IPS-18a (cell line): ENCODE results near the gene PSAPL1.

ENCODE experiments used
- H3K27ac ChIP-seq: one replicate; pipeline ENCODE4 v1.5.1; 2013; ENCODE audit warnings: low read length
- H3K27me3 ChIP-seq: one replicate; pipeline ENCODE4 v1.6.1; 2013; ENCODE audit warnings: mild to moderate bottlenecking, low read length; ENCODE audit not compliant: control insufficient read depth, insufficient read depth
- H3K36me3 ChIP-seq: one replicate; pipeline ENCODE4 v1.6.1; 2013; ENCODE audit warnings: low read depth, low read length; ENCODE audit not compliant: control insufficient read depth
- H3K4me1 ChIP-seq: one replicate; pipeline ENCODE4 v1.6.1; 2013; ENCODE audit warnings: low read depth, low read length; ENCODE audit not compliant: control insufficient read depth
- H3K4me3 ChIP-seq: one replicate; pipeline ENCODE4 v1.5.1; 2013; ENCODE audit warnings: low read length
- H3K9ac ChIP-seq: one replicate; pipeline ENCODE4 v1.6.1; 2013; ENCODE audit warnings: mild to moderate bottlenecking, low read length, moderate library complexity
- H3K9me3 ChIP-seq: one replicate; pipeline ENCODE4 v1.6.1; 2013; ENCODE audit warnings: low read depth, low read length; ENCODE audit not compliant: control insufficient read depth

The PSAPL1 gene, protein sequence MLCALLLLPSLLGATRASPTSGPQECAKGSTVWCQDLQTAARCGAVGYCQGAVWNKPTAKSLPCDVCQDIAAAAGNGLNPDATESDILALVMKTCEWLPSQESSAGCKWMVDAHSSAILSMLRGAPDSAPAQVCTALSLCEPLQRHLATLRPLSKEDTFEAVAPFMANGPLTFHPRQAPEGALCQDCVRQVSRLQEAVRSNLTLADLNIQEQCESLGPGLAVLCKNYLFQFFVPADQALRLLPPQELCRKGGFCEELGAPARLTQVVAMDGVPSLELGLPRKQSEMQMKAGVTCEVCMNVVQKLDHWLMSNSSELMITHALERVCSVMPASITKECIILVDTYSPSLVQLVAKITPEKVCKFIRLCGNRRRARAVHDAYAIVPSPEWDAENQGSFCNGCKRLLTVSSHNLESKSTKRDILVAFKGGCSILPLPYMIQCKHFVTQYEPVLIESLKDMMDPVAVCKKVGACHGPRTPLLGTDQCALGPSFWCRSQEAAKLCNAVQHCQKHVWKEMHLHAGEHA

DNA sequence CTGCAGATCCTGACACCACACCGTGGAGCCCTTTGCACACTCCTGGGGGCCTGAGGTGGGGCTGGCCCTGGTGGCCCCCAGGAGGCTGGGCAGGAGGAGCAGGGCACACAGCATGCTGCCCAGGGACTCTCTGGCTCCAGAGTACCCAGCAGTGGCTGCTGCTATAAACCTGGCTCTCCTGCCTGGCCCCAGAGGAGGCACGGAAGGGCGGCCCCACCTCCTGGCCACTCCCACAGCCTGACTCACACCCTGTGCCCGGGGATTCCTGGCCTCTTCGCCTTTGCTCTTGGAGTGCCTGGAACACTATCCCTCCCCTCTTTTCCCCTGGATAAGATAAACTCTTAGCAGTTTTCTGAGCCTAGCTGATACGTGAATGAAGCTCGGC lies at the start of gene PSAPL1:
TSS of gene PSAPL1 (minus strand) at position 165 of the 385 bp plus-strand sequence. CDS start at position 114, 51 bp downstream.
- H3K9me3 ChIP-seq: no peaks in the 10 kb centered on the region
- no peak within 1 kb of the TSS for H3K27ac ChIP-seq
- no peak within 1 kb of the TSS for H3K4me3 ChIP-seq
- no peaks in the 10 kb centered on the region for H3K27me3 ChIP-seq
- H3K9ac ChIP-seq: no peak within 1 kb of the TSS
- no peaks in the 10 kb centered on the region for H3K4me1 ChIP-seq
- no peaks in the 10 kb centered on the region for H3K36me3 ChIP-seq

DNA sequence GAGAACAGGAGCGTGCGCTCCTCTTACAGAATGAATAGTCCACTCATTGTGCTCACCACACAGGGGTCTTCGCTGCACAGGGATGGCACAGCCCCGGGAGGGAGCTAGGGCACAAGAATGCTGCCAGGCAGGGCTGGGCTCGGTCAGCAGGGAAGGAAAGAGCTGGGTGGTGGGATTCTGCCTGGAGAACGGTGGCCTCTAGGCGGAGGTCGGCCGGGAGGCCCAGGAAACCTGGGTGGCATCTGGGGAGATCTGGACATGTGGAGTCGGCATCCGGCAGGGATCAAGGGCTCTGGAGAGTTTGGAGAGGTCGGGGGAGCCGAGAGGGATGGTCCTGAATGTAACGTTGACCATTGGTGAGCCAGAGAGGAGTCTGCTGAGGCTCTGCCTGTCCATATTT lies 46.5 kb upstream of the PSAPL1 start:
- Histone ChIP-seq H3K4me3 (no peak overlapping the region), H3K4me1 (no peaks in the 10 kb centered on the region), H3K9me3 (no peaks in the 10 kb centered on the region), H3K9ac (no peak overlapping the region), H3K27ac (no peak overlapping the region), H3K27me3 (no peaks in the 10 kb centered on the region), H3K36me3 (no peaks in the 10 kb centered on the region)

DNA sequence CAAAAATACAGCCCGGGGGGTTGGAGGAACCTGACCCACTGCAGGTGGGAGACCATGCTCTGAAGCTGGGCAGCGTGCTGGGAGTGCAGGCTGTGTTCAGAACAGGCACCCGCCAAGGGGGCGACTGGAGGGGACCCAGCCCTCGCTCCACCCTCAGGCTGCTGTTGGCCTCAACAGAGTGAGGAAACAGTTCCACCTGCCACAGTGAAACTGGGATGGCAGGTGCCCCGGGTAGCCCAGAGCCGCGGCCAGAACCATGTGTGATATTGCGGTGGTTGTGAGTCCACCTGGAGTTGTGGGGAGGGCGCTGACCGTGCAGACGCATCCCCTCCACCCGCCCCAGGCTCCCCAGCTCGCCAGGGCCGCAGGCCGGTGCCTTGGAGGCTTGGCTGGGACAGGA lies 45.7 kb upstream of the PSAPL1 start:
- no peaks in the 10 kb centered on the region for H3K27me3 ChIP-seq

DNA sequence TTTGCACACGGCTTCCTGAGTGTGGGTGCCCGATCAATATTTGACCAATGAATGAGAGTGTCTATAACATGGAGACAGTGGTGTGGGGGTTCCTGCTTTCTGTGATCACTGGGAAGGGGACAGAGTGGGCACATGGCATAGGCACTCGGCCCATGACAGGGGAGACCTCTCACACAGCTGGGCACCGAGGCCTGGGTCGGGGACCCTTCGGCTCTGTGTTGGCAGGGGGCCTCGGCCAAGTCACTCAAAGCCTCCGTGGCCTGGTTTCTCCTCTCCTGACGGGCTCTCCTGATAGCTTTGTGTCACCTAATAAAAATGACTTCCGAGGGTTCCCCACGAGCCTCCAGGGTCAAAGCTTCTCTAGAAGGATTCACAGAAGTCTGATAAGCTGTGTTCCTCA lies 43.9 kb upstream of the PSAPL1 start:
- H3K4me3 ChIP-seq: no peak overlapping the region
- H3K9ac ChIP-seq: no peak overlapping the region
- H3K4me1 ChIP-seq: no peaks in the 10 kb centered on the region
- H3K9me3 ChIP-seq: no peaks in the 10 kb centered on the region
- H3K36me3 ChIP-seq: no peaks in the 10 kb centered on the region
- H3K27ac ChIP-seq: no peak overlapping the region
- no peaks in the 10 kb centered on the region for H3K27me3 ChIP-seq

More for the DNA sequence above, 45.7 kb upstream of the PSAPL1 start:
- no peak overlapping the region for H3K9ac ChIP-seq
- no peaks in the 10 kb centered on the region for H3K36me3 ChIP-seq
- H3K4me3 ChIP-seq: no peak overlapping the region
- no peaks in the 10 kb centered on the region for H3K9me3 ChIP-seq
- H3K4me1 ChIP-seq: no peaks in the 10 kb centered on the region
- H3K27ac ChIP-seq: no peak overlapping the region

DNA sequence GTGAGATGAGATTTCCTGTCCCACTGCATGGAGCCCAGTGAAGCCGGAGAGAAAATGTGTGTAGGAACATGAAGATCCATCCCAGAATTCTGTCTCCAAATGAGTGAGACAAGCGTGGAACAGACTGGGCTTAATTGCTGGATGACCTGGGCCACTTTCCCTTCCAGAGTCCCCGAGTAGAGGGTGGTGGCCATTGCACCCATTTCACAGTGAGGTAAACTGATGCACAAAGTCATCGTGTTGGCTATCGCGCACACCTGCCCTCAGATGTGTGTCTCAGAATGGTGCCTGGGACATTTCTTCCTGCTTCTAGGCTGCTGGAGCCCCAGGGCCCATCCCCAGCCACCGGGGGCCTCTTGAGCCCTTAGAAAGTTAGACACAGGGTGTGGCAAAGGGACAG lies 43.0 kb upstream of the PSAPL1 start:
- Histone ChIP-seq H3K27ac (no peak overlapping the region), H3K9ac (no peak overlapping the region), H3K36me3 (no peaks in the 10 kb centered on the region), H3K9me3 (no peaks in the 10 kb centered on the region), H3K4me3 (no peak overlapping the region), H3K4me1 (peaks cover 3% of the 10 kb centered on the region), H3K27me3 (no peaks in the 10 kb centered on the region)

DNA sequence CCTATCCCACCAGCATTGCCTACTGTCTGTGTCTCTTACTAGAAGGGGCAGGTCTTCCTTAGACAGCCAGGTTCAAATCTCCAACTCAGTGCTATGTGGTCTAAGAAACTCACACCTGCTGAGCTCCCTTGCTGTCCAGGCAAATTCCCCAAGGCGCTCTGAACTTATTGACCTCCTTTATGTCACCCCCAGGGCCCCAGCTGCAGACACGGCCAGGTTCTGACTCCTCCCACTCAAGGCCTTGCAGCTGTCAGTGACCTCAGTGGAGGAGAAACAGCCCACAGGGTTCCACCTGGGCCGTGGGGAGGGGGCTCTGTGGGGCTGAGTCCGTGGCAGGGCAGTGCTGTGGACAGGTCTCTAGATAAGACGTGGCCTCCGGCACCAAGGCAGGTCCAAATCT lies 42.1 kb upstream of the PSAPL1 start:
- Histone ChIP-seq H3K4me3 (no peak overlapping the region), H3K36me3 (no peaks in the 10 kb centered on the region), H3K9ac (no peak overlapping the region), H3K4me1 (peaks cover 11% of the 10 kb centered on the region), H3K27me3 (no peaks in the 10 kb centered on the region), H3K9me3 (no peaks in the 10 kb centered on the region), H3K27ac (no peak overlapping the region)

DNA sequence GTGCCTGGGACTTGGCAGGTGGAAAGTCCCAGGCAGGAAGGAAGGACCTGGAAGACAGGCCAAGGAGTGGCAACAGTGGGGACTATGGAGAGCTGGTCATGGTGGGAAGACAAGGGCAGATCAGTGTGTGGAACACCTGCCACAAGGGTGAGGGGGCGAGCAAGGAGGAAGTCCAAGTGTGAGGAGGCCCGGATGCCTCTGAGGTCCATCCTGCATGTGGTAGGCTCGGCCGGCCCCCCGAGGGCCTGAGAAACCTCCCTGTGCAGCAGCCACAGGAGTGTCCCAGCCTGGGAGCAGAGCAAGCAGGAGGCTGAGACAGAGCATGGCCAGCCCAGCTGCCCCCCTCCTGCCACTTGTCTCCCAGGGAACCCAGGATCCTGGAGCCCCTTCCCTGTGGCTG lies 40.5 kb upstream of the PSAPL1 start:
- H3K36me3 ChIP-seq: no peaks in the 10 kb centered on the region
- peaks cover 11% of the 10 kb centered on the region for H3K4me1 ChIP-seq
- H3K9me3 ChIP-seq: no peaks in the 10 kb centered on the region
- H3K27me3 ChIP-seq: no peaks in the 10 kb centered on the region
- no peak overlapping the region for H3K9ac ChIP-seq
- no peak overlapping the region for H3K4me3 ChIP-seq
- no peak overlapping the region for H3K27ac ChIP-seq

DNA sequence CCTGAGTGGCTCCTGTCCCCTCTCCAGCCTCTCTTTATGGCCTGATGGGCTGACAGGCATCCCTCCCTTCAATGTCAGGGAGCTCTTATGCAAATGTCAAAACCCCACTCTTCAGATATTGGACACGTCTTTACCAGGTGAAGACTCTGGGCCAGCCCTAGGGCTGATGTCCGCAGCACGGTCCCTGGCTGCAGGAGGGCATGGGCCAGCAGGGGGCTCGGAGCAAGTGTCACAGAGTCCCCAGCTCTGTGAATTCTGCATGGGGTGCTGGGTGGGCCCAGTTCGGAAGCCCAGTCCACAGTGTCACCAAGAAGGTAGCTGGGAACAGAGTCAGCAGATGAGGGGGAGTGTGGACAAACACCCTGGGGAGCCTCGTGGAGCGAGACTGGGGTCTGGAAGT lies 39.6 kb upstream of the PSAPL1 start:
- H3K4me1 ChIP-seq: peaks cover 11% of the 10 kb centered on the region
- no peaks in the 10 kb centered on the region for H3K27me3 ChIP-seq
- no peak overlapping the region for H3K9ac ChIP-seq

DNA sequence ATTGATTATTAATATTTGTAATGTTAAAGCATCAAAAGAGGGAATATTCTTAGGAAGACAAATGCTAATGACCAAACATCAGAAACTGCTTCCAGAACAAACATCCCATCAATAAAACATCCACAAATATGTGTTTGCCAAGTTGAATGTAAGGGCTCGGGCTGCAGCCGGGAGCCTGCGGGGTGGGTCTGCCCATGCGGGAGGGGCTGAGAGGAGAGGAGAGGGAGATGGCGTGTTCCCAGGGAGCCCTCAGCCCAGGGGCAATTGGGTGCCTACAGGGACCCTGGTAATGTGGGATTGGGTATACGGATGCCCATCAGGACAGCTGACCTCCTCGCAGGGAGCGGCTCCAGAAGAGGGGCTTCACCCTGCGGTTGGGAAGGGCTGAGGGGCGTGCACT lies 38.4 kb upstream of the PSAPL1 start:
- no peaks in the 10 kb centered on the region for H3K36me3 ChIP-seq
- H3K4me1 ChIP-seq: peaks cover 11% of the 10 kb centered on the region
- no peaks in the 10 kb centered on the region for H3K27me3 ChIP-seq
- H3K4me3 ChIP-seq: no peak overlapping the region
- H3K27ac ChIP-seq: no peak overlapping the region
- no peak overlapping the region for H3K9ac ChIP-seq
- H3K9me3 ChIP-seq: no peaks in the 10 kb centered on the region

More for the DNA sequence above, 39.6 kb upstream of the PSAPL1 start:
- H3K36me3 ChIP-seq: no peaks in the 10 kb centered on the region
- H3K27ac ChIP-seq: no peak overlapping the region
- no peak overlapping the region for H3K4me3 ChIP-seq
- H3K9me3 ChIP-seq: no peaks in the 10 kb centered on the region

DNA sequence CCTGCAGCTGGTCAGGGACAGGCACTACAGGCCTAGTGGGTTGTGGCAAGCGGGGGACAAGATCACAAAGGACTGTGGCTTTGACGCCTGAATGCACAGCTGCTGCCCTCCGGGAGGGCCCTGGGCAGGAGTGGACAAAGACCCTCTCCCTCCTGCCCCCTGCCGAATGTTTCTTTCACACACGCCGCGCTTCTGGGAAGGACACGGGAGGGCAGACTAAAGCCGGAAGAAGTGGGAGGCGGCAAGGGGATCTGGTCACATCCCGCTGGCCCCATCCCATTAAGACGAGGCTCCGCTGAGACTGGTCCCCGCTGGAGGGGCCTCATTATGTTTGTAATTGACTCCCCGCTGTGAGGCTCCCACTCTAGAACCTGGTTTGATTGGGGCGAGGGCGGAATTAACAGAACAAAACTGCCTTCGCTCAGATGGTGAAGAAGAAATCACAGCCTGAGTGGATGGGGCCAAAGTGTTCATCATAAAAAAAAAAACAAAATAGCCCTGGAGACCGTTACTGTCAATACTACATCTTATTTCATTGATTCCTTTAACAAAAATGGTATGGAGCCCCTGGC lies 37.8 kb upstream of the PSAPL1 start:
- no peaks in the 10 kb centered on the region for H3K27me3 ChIP-seq
- no peaks in the 10 kb centered on the region for H3K9me3 ChIP-seq
- no peak overlapping the region for H3K9ac ChIP-seq
- peaks cover 11% of the 10 kb centered on the region for H3K4me1 ChIP-seq
- no peaks in the 10 kb centered on the region for H3K36me3 ChIP-seq
- H3K27ac ChIP-seq: no peak overlapping the region
- no peak overlapping the region for H3K4me3 ChIP-seq

DNA sequence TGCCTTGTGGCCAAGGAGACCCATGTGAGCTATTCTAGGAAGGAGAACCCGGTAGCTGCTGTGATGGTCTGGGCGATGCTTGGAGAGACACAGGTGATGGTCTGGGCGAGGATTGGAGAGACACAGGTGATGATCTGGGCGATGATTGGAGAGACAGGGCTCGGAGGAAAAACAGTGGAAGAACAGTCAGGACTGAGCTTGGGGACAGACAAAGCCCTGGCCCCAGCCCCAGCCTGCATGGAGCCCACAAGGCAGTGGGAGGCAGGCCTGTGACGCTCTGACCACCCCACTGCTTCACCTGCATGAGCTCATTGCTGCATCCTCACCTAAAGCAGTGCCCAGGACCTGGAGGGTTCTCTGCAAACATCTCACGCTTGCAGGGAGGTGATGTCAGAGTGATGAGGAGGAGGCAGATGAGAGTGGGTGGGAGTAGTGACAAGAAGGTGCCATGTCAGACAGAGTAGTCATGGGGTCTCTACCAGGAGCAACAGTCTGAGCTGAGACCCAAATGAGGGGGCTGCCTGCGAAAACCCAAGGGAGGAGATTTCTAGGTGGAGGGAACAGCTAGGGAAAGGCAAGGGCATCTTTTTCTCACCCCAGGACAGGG lies 35.9 kb upstream of the PSAPL1 start:
- H3K4me1 ChIP-seq: peaks cover 11% of the 10 kb centered on the region

More for the DNA sequence above, 35.9 kb upstream of the PSAPL1 start:
- no peaks in the 10 kb centered on the region for H3K9me3 ChIP-seq
- H3K27me3 ChIP-seq: no peaks in the 10 kb centered on the region
- no peak overlapping the region for H3K27ac ChIP-seq
- no peaks in the 10 kb centered on the region for H3K36me3 ChIP-seq
- no peak overlapping the region for H3K9ac ChIP-seq
- no peak overlapping the region for H3K4me3 ChIP-seq
